Measurements from ENCODE around the gene SH3D21. TPM values are rescaled to one million over a fixed set of nuclear protein-coding genes. Genes with fewer than 3 reads are reported as not detected.

SH3D21 gene
- total RNA-seq, 2 donors from 2014 or later: 12.6 to 18.6 TPM

DNA sequence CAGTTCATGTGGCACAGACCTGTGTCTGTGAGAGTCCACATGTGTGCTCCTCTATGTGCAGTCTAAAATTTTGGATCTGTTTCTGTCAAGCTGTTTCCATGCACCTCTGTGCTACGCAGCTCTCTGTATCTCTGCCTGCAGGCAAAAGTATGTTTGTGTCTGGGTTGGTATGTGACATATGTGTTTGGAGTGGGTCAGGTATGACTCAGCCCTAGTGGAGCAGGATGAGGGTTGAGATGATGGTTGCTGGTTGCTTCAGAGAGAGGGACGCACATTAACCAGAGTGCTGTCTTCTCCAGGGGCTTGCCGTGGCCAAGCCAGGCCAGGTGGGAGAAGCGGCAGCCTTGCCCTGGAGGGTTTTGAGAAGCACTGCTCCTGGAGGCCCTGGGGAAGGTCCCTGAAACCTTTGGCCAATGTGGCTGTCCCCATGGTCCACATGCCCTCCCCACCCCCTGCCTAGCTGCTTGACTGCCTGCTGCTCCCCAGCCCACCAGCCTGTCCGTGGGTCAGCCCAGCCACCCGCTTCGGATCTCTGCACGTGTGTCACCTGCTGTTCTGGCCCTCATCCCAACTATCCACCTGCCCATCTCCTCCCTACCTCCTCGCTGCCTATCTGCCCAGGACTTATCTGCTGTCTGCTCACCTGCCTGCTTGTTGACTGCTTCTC lies 21.4 kb downstream of the SH3D21 start:
- Mint-ChIP-seq H3K9me3 (no peaks in the 10 kb centered on the region), H3K4me3 (no peak overlapping the region), H3K36me3 (no peaks in the 10 kb centered on the region), H3K27me3 (peaks cover 0 to 4% of the 10 kb centered on the region in 2 donors), H3K4me1 (ENCODE audit: low read depth in 2 of 2) (peaks cover 9 to 12% of the 10 kb centered on the region in 2 donors), H3K27ac (peak overlapping the region in 1 of 2 donors; percentile 31)
- peak in 1 of 2 donors; percentile 50 for ATAC-seq
- DNase-seq (ENCODE audit: low spot score): no peak

- peak overlapping the region in 1 of 2 donors; percentile 31 for H3K27ac Mint-ChIP-seq
- no peaks in the 10 kb centered on the region for H3K9me3 Mint-ChIP-seq
- H3K27me3 Mint-ChIP-seq: peaks cover 0 to 4% of the 10 kb centered on the region in 2 donors
These were observed 21.9 kb downstream of the SH3D21 start for GRCh38 chr1:36328088-36328480.

DNA sequence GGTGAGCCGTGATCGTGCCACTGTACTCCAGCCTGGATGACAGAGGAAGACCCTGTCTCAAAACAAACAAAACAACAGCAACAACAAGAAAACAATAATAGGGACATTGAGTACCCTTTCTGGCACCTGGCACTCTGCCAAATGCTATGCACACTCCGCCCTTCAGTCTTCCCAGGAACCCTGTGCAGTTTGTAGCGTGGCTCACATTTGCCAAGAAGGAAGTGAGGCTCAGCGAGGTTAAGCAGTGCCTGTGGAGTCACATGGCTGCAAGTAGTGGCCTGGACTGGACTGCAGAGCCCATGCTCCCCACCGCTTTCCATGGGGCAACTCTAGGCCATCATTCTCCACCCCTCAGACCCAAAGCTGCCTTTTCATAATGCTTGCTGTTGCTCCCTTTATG lies 22.5 kb downstream of the SH3D21 start:
- Mint-ChIP-seq H3K9me3 (no peaks in the 10 kb centered on the region), H3K27ac (no peak overlapping the region), H3K27me3 (peaks cover 0 to 4% of the 10 kb centered on the region in 2 donors), H3K4me1 (ENCODE audit: low read depth in 2 of 2) (peaks cover 9 to 12% of the 10 kb centered on the region in 2 donors), H3K36me3 (no peaks in the 10 kb centered on the region), H3K4me3 (no peak overlapping the region)
- no peak for DNase-seq (ENCODE audit: low spot score)
- ATAC-seq: no peak

More at GRCh38 chr1:36328088-36328480, 21.9 kb downstream of the SH3D21 start:
- no peak overlapping the region for H3K4me3 Mint-ChIP-seq
- no peak for ATAC-seq
- no peaks in the 10 kb centered on the region for H3K36me3 Mint-ChIP-seq
- peaks cover 9 to 12% of the 10 kb centered on the region in 2 donors for H3K4me1 Mint-ChIP-seq (ENCODE audit: low read depth in 2 of 2)
- no peak for DNase-seq (ENCODE audit: low spot score)

GRCh38 chr1:36329817-36330216 lies 23.6 kb downstream of the SH3D21 start:
- no peaks in the 10 kb centered on the region for H3K36me3 Mint-ChIP-seq
- ATAC-seq: no peak
- no peak overlapping the region for H3K27ac Mint-ChIP-seq
- no peak for DNase-seq (ENCODE audit: low spot score)
- peaks cover 6 to 9% of the 10 kb centered on the region in 2 donors for H3K4me1 Mint-ChIP-seq (ENCODE audit: low read depth in 2 of 2)
- H3K9me3 Mint-ChIP-seq: no peaks in the 10 kb centered on the region
- no peak overlapping the region for H3K4me3 Mint-ChIP-seq
- peaks cover 0 to 4% of the 10 kb centered on the region in 2 donors for H3K27me3 Mint-ChIP-seq

- Mint-ChIP-seq H3K36me3 (no peaks in the 10 kb centered on the region), H3K4me3 (no peak overlapping the region), H3K9me3 (no peaks in the 10 kb centered on the region), H3K27ac (peak overlapping the region in 1 of 2 donors; percentile 1), H3K27me3 (peaks cover 0 to 4% of the 10 kb centered on the region in 2 donors), H3K4me1 (ENCODE audit: low read depth in 2 of 2) (peaks cover 6 to 9% of the 10 kb centered on the region in 2 donors)
- ATAC-seq: no peak
- DNase-seq (ENCODE audit: low spot score): no peak
These were observed 24.8 kb downstream of the SH3D21 start for GRCh38 chr1:36330940-36331339.

- Mint-ChIP-seq H3K27ac (no peak overlapping the region), H3K4me3 (no peak overlapping the region), H3K9me3 (no peaks in the 10 kb centered on the region), H3K4me1 (ENCODE audit: low read depth in 2 of 2) (peaks cover 3 to 11% of the 10 kb centered on the region in 2 donors), H3K27me3 (no peaks in the 10 kb centered on the region), H3K36me3 (no peaks in the 10 kb centered on the region)
- ATAC-seq (no peak), DNase-seq (ENCODE audit: low spot score) (no peak)
These were observed 31.7 kb downstream of the SH3D21 start for GRCh38 chr1:36337830-36338229.

- Mint-ChIP-seq H3K4me3 (no peak overlapping the region), H3K27me3 (no peaks in the 10 kb centered on the region), H3K27ac (no peak overlapping the region), H3K9me3 (no peaks in the 10 kb centered on the region), H3K36me3 (no peaks in the 10 kb centered on the region), H3K4me1 (ENCODE audit: low read depth in 2 of 2) (peaks cover 3 to 11% of the 10 kb centered on the region in 2 donors)
- ATAC-seq (no peak), DNase-seq (ENCODE audit: low spot score) (no peak)
These were observed 33.0 kb downstream of the SH3D21 start for GRCh38 chr1:36339215-36339614.

GRCh38 chr1:36339615-36340014 lies 33.4 kb downstream of the SH3D21 start:
- DNase-seq (ENCODE audit: low spot score) (no peak), ATAC-seq (no peak)
- H3K4me1 Mint-ChIP-seq (ENCODE audit: low read depth in 2 of 2): peaks cover 3 to 12% of the 10 kb centered on the region in 2 donors
- H3K4me3 Mint-ChIP-seq: no peak overlapping the region
- H3K27ac Mint-ChIP-seq: no peak overlapping the region
- no peaks in the 10 kb centered on the region for H3K27me3 Mint-ChIP-seq
- H3K9me3 Mint-ChIP-seq: no peaks in the 10 kb centered on the region
- H3K36me3 Mint-ChIP-seq: no peaks in the 10 kb centered on the region

GRCh38 chr1:36341626-36342320 lies 35.6 kb downstream of the SH3D21 start:
- no peaks in the 10 kb centered on the region for H3K36me3 Mint-ChIP-seq
- ATAC-seq (no peak), DNase-seq (ENCODE audit: low spot score) (no peak)
- peaks cover 3 to 15% of the 10 kb centered on the region in 2 donors for H3K4me1 Mint-ChIP-seq (ENCODE audit: low read depth in 2 of 2)
- no peak overlapping the region for H3K27ac Mint-ChIP-seq
- no peaks in the 10 kb centered on the region for H3K27me3 Mint-ChIP-seq
- H3K9me3 Mint-ChIP-seq: no peaks in the 10 kb centered on the region
- no peak overlapping the region for H3K4me3 Mint-ChIP-seq

DNA sequence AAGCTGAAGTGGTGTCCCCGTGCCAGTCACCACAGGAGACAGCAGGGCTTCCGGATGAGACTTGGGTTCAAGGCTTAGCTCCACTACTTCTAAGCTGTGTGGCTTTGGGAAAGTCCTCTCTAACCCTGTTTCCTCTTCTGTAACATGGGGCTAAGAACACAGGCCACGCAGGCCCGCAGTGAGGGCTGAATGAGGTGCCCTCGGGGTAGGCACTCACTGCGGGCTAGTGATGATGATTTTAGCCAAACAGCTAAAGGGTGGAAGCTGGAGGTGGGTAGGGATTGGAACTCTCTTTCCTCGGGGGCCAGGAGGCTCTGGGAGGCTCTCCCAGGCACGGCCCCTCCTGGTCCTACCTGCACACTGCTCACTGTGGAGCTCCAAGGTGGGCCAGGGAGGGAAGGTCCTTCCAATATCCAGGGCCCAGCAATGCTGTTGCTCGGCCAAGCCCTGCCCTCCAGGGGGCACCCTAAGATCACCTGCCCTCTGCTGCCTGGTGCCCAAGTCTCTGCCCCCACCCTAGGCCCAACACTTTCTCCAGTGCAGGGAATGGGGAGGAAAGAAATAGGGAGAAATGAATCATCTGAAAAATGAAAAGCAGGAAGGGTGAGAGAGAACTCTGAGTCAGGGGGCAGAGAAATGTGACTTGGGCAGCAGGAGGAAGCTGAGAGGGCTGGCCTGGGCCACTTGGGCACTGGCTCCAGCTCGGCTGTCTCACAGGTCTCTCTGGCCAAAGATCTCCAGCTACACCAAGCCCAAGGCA lies 36.4 kb downstream of the SH3D21 start:
- Mint-ChIP-seq H3K27ac (no peak overlapping the region), H3K4me3 (no peak overlapping the region), H3K27me3 (no peaks in the 10 kb centered on the region), H3K9me3 (no peaks in the 10 kb centered on the region), H3K36me3 (no peaks in the 10 kb centered on the region), H3K4me1 (ENCODE audit: low read depth in 2 of 2) (peaks cover 3 to 15% of the 10 kb centered on the region in 2 donors)
- DNase-seq (ENCODE audit: low spot score): no peak
- ATAC-seq: peak; percentile 62 to 71

GRCh38 chr1:36343651-36344394 lies 37.7 kb downstream of the SH3D21 start:
- Mint-ChIP-seq H3K4me3 (no peak overlapping the region), H3K4me1 (ENCODE audit: low read depth in 2 of 2) (peaks cover 0 to 9% of the 10 kb centered on the region in 2 donors), H3K9me3 (no peaks in the 10 kb centered on the region), H3K36me3 (peaks cover 6% of the 10 kb centered on the region), H3K27me3 (no peaks in the 10 kb centered on the region), H3K27ac (no peak overlapping the region)
- DNase-seq (ENCODE audit: low spot score): no peak
- ATAC-seq: no peak

GRCh38 chr1:36344395-36344680 lies 38.2 kb downstream of the SH3D21 start:
- DNase-seq (ENCODE audit: low spot score) (no peak), ATAC-seq (no peak)
- Mint-ChIP-seq H3K27ac (peak overlapping the region in 1 of 2 donors; percentile 53), H3K27me3 (no peaks in the 10 kb centered on the region), H3K36me3 (peaks cover 6% of the 10 kb centered on the region), H3K4me3 (no peak overlapping the region), H3K9me3 (no peaks in the 10 kb centered on the region), H3K4me1 (ENCODE audit: low read depth in 2 of 2) (peaks cover 0 to 9% of the 10 kb centered on the region in 2 donors)

GRCh38 chr1:36345353-36345752 lies 39.2 kb downstream of the SH3D21 start:
- Mint-ChIP-seq H3K27ac (no peak overlapping the region), H3K4me1 (ENCODE audit: low read depth in 2 of 2) (peaks cover 2 to 11% of the 10 kb centered on the region in 2 donors), H3K36me3 (peaks cover 6% of the 10 kb centered on the region), H3K27me3 (no peaks in the 10 kb centered on the region), H3K4me3 (no peak overlapping the region), H3K9me3 (no peaks in the 10 kb centered on the region)
- ATAC-seq (no peak), DNase-seq (ENCODE audit: low spot score) (no peak)
